Suprapubic skin (tissue), 3 donors: ENCODE measurements around the gene SNX8.

Experiments used
- CTCF ChIP-seq, 2 donors: fragments of 200-600 bp in 1 of 2; fragments of 450-650 bp in 1 of 2; sonication (generic) in 1 of 2; IDR thresholded peaks; one replicate each; pipeline ENCODE4 v1.5.1; 2016 to 2019; ENCODE audit warnings: antibody characterized with exemption in 2 of 2, mild to moderate bottlenecking in 1 of 2, moderate library complexity in 1 of 2
- POLR2A ChIP-seq, 2 donors: fragments of 450-650 bp; IDR thresholded peaks; one replicate each; pipeline ENCODE4 v1.6.1; 2017; ENCODE audit warnings: antibody characterized with exemption in 2 of 2, mild to moderate bottlenecking in 2 of 2, moderate library complexity in 2 of 2

GRCh38 chr7:2243458-2243857 lies 70.8 kb downstream of the SNX8 start:
- TF ChIP-seq CTCF (IDR thresholded peaks at IDR 0.05) (no peak), POLR2A (IDR thresholded peaks at IDR 0.05) (no peak)
